Measurements from ENCODE around the gene KRT85.

The KRT85 gene

GRCh38 chr12:52356031-52356761 is 11.1 kb downstream of the KRT85 start:
- no peak for DNase-seq (ENCODE audit: insufficient read length, low spot score)
- no peak for FAIRE-seq
- no peak for TF ChIP-seq POLR2AphosphoS5 (IDR thresholded peaks at IDR 0.05; ENCODE audit: low read depth, low read length)
- TF ChIP-seq SPI1 (IDR thresholded peaks at IDR 0.05; ENCODE audit: low read depth, low read length), result no peak
- TF ChIP-seq POLR2A (IDR thresholded peaks at IDR 0.05; ENCODE audit: low read depth, low read length), result no peak
- TF ChIP-seq PAX5 (IDR thresholded peaks at IDR 0.05; ENCODE audit: insufficient read depth, low read length, severe bottlenecking), result no peak
- no peak for TF ChIP-seq POU2F2 (IDR thresholded peaks at IDR 0.05; ENCODE audit: low read depth, low read length)
- no peak for TF ChIP-seq TAF1 (IDR thresholded peaks at IDR 0.05; ENCODE audit: low read depth, low read length)

GRCh38 chr12:52355176-52355575 is 12.1 kb downstream of the KRT85 start:
- DNase-seq (ENCODE audit: insufficient read length, low spot score) (no peak), FAIRE-seq (no peak)
- TF ChIP-seq POLR2A (IDR thresholded peaks at IDR 0.05; ENCODE audit: low read depth, low read length) (no peak), SPI1 (IDR thresholded peaks at IDR 0.05; ENCODE audit: low read depth, low read length) (no peak), PAX5 (IDR thresholded peaks at IDR 0.05; ENCODE audit: insufficient read depth, low read length, severe bottlenecking) (no peak), POU2F2 (IDR thresholded peaks at IDR 0.05; ENCODE audit: low read depth, low read length) (no peak)

GRCh38 chr12:52354200-52354599 is 13.1 kb downstream of the KRT85 start:
- DNase-seq (ENCODE audit: insufficient read length, low spot score), result no peak

GRCh38 chr12:52353766-52354165 is 13.5 kb downstream of the KRT85 start:
- FAIRE-seq, result no peak
- TF ChIP-seq SPI1 (IDR thresholded peaks at IDR 0.05; ENCODE audit: low read depth, low read length) (no peak), PAX5 (IDR thresholded peaks at IDR 0.05; ENCODE audit: insufficient read depth, low read length, severe bottlenecking) (no peak), POLR2A (IDR thresholded peaks at IDR 0.05; ENCODE audit: low read depth, low read length) (no peak), POLR2AphosphoS5 (IDR thresholded peaks at IDR 0.05; ENCODE audit: low read depth, low read length) (no peak), TAF1 (IDR thresholded peaks at IDR 0.05; ENCODE audit: low read depth, low read length) (no peak), POU2F2 (IDR thresholded peaks at IDR 0.05; ENCODE audit: low read depth, low read length) (no peak)
- DNase-seq (ENCODE audit: insufficient read length, low spot score), result no peak

More at GRCh38 chr12:52354200-52354599, 13.1 kb downstream of the KRT85 start:
- TF ChIP-seq POLR2A (IDR thresholded peaks at IDR 0.05; ENCODE audit: low read depth, low read length) (no peak), TAF1 (IDR thresholded peaks at IDR 0.05; ENCODE audit: low read depth, low read length) (no peak), SPI1 (IDR thresholded peaks at IDR 0.05; ENCODE audit: low read depth, low read length) (no peak), POU2F2 (IDR thresholded peaks at IDR 0.05; ENCODE audit: low read depth, low read length) (no peak), POLR2AphosphoS5 (IDR thresholded peaks at IDR 0.05; ENCODE audit: low read depth, low read length) (no peak), PAX5 (IDR thresholded peaks at IDR 0.05; ENCODE audit: insufficient read depth, low read length, severe bottlenecking) (no peak)
- no peak for FAIRE-seq

DNA sequence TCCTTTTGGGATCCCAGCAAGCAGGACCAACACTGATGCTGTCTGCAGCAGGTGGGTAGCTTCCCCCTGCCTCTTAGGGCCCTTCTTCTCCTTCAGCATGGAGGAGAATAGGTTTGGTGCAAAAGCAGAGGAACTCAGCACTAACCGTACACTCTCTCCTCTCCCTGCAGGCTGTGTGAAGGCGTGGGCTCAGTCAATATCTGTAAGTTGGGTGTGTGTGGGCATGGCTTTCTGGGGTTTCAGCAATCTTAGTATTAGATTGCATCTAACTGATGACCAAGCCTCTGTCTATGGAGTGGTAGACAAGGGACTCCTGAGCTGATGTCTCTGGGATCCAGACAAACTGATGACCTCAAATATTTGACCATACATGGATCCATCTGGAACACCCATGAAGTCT is 14.3 kb downstream of the KRT85 start:
- FAIRE-seq, result no peak
- TF ChIP-seq TAF1 (IDR thresholded peaks at IDR 0.05; ENCODE audit: low read depth, low read length) (no peak), SPI1 (IDR thresholded peaks at IDR 0.05; ENCODE audit: low read depth, low read length) (no peak), PAX5 (IDR thresholded peaks at IDR 0.05; ENCODE audit: insufficient read depth, low read length, severe bottlenecking) (no peak), POU2F2 (IDR thresholded peaks at IDR 0.05; ENCODE audit: low read depth, low read length) (no peak), POLR2AphosphoS5 (IDR thresholded peaks at IDR 0.05; ENCODE audit: low read depth, low read length) (no peak), POLR2A (IDR thresholded peaks at IDR 0.05; ENCODE audit: low read depth, low read length) (no peak)
- no peak for DNase-seq (ENCODE audit: insufficient read length, low spot score)

DNA sequence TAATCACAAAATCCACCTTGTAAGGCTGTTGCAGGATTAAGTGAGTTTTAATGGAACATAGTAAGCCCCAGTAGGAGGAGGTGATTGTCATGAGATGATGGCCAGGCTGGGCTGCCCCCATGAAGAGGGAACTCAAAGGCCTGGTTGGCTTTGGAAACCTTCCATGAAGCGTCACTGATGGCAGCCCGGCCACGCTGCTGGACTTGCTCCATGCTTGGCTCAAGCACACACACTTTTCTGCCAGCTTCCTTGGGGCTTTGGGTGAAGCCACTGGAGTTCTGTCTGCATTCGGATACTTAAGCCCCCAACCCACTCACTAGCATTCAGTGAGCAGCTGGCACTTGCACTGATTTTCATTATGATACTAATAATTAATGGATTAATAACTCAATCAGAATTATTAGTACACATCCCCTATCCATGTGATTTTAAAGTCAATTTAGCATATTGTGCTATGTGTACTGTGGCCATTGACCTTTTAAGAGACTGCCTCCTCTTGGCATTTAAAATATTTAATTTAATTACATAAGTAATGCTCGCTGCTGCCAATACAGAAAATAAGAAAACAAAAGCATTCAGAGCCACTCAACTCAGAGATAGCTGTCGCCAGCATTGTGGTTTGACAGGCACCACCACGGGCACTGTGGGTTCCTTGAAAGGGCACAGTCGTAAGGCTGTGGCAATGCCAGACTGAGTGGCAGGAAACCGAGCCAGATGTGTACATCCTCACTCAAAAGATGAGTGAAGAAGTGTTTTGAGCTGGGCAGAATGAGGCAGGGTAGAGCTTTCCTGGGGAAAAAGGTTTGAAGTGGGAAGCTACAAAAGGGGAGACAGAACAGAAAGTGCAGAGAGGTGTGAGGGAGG is 15.9 kb downstream of the KRT85 start:
- FAIRE-seq, result no peak
- DNase-seq (ENCODE audit: insufficient read length, low spot score), result no peak
- TF ChIP-seq POU2F2 (IDR thresholded peaks at IDR 0.05; ENCODE audit: low read depth, low read length), result no peak
- no peak for TF ChIP-seq TAF1 (IDR thresholded peaks at IDR 0.05; ENCODE audit: low read depth, low read length)
- no peak for TF ChIP-seq SPI1 (IDR thresholded peaks at IDR 0.05; ENCODE audit: low read depth, low read length)
- TF ChIP-seq POLR2A (IDR thresholded peaks at IDR 0.05; ENCODE audit: low read depth, low read length), result no peak
- no peak for TF ChIP-seq PAX5 (IDR thresholded peaks at IDR 0.05; ENCODE audit: insufficient read depth, low read length, severe bottlenecking)
- no peak for TF ChIP-seq POLR2AphosphoS5 (IDR thresholded peaks at IDR 0.05; ENCODE audit: low read depth, low read length)

GRCh38 chr12:52350786-52351185 is 16.5 kb downstream of the KRT85 start:
- FAIRE-seq (no peak), DNase-seq (ENCODE audit: insufficient read length, low spot score) (no peak)
- TF ChIP-seq PAX5 (IDR thresholded peaks at IDR 0.05; ENCODE audit: insufficient read depth, low read length, severe bottlenecking), result no peak
- no peak for TF ChIP-seq POLR2A (IDR thresholded peaks at IDR 0.05; ENCODE audit: low read depth, low read length)
- TF ChIP-seq POU2F2 (IDR thresholded peaks at IDR 0.05; ENCODE audit: low read depth, low read length), result no peak
- no peak for TF ChIP-seq POLR2AphosphoS5 (IDR thresholded peaks at IDR 0.05; ENCODE audit: low read depth, low read length)
- no peak for TF ChIP-seq TAF1 (IDR thresholded peaks at IDR 0.05; ENCODE audit: low read depth, low read length)
- TF ChIP-seq SPI1 (IDR thresholded peaks at IDR 0.05; ENCODE audit: low read depth, low read length), result no peak

- TF ChIP-seq POLR2A (IDR thresholded peaks at IDR 0.05; ENCODE audit: low read depth, low read length), result no peak
- TF ChIP-seq TAF1 (IDR thresholded peaks at IDR 0.05; ENCODE audit: low read depth, low read length), result no peak
- no peak for TF ChIP-seq SPI1 (IDR thresholded peaks at IDR 0.05; ENCODE audit: low read depth, low read length)
- TF ChIP-seq PAX5 (IDR thresholded peaks at IDR 0.05; ENCODE audit: insufficient read depth, low read length, severe bottlenecking), result no peak
- TF ChIP-seq POLR2AphosphoS5 (IDR thresholded peaks at IDR 0.05; ENCODE audit: low read depth, low read length), result no peak
- no peak for TF ChIP-seq POU2F2 (IDR thresholded peaks at IDR 0.05; ENCODE audit: low read depth, low read length)
- FAIRE-seq (no peak), DNase-seq (ENCODE audit: insufficient read length, low spot score) (no peak)
Measured at GRCh38 chr12:52350021-52350620, 17.2 kb downstream of the KRT85 start.

DNA sequence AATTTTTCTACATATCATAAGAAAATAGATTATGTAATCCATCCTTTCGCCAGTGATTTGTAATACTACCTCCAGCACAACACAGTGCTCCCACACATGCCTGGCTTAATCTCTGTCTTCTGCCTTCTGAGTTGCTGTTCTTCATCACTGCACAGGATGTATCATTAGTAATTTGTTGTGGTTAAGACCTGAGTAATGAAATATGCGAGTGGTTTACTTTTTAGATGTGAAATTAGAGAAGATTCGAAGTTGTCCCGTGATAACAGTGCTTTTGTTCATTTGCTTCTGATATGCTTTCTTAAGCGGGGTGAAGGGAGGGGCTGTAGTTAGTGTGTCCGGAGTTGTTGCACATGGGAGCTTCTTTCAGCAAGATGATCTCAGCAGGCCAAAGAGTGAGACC is 18.1 kb downstream of the KRT85 start:
- DNase-seq (ENCODE audit: insufficient read length, low spot score), result no peak
- no peak for TF ChIP-seq PAX5 (IDR thresholded peaks at IDR 0.05; ENCODE audit: insufficient read depth, low read length, severe bottlenecking)
- no peak for TF ChIP-seq SPI1 (IDR thresholded peaks at IDR 0.05; ENCODE audit: low read depth, low read length)
- no peak for TF ChIP-seq POLR2AphosphoS5 (IDR thresholded peaks at IDR 0.05; ENCODE audit: low read depth, low read length)
- TF ChIP-seq POU2F2 (IDR thresholded peaks at IDR 0.05; ENCODE audit: low read depth, low read length), result no peak

More for the DNA sequence above, 18.1 kb downstream of the KRT85 start:
- no peak for FAIRE-seq
